HepG2 (cell line): ENCODE data around the gene TMTC1. TPM values are rescaled to one million over a fixed set of nuclear protein-coding genes. Genes with fewer than 3 reads are reported as not detected.

Experiments
- ATAC-seq: fragments of 200-7000 bp; cut with Tn5 transposase; 3 replicates; pipeline ENCODE4 v1.9.1; 2020; ENCODE audit warnings: mild to moderate bottlenecking, moderate library complexity
- BruUV-seq: library from RNA; stranded (reverse); fragments of 400-500 nt; replicated peaks from 2 replicates; lab custom pipeline; 2021; lab: Mats Ljungman, UMichigan
- CTCF ChIA-PET: fragments of 300-600 bp; formaldehyde crosslinking; extraction: SDS; loops from one replicate; lab custom pipeline; 2021; ENCODE audit warnings: low total read pairs, inconsistent platforms, low intra/inter-chr PET ratio; lab: Yijun Ruan, JAX
- POLR2A ChIA-PET: fragments of 350-600 bp; sonication (Branson Sonifier 250); formaldehyde crosslinking; loops from one replicate; lab custom pipeline; 2020; ENCODE audit warnings: antibody characterized with exemption, inconsistent platforms; lab: Yijun Ruan, JAX
- DNase-seq: peaks from one replicate; pipeline ENCODE4 v3.0.0-alpha.2; 2015; ENCODE audit warnings: low spot score
- FAIRE-seq: peaks from 3 replicates; lab custom pipeline; 2011; peaks lifted over from hg19 to GRCh38; lab: Jason Lieb, UNC
- H2AFZ ChIP-seq: one replicate; pipeline ENCODE4 v1.6.1; 2011; ENCODE audit warnings: low read length, inconsistent platforms
- H3K27ac ChIP-seq: fragments of 300-600 bp; 3 replicates; pipeline ENCODE4 v1.8.0; 2011; ENCODE audit warnings: mixed run types, mild to moderate bottlenecking, mixed read lengths, low read length, inconsistent platforms; ENCODE audit not compliant: insufficient read depth; ENCODE audit errors: extremely low read length
- H3K27me3 ChIP-seq, 2 experiments: fragments of 200-600 bp in 1 of 2; 2 replicates in 1 of 2; 3 replicates in 1 of 2; pipeline versions ENCODE4 v1.6.0 to v1.8.0; 2011; ENCODE audit warnings: low read length in 2 of 2, mild to moderate bottlenecking in 2 of 2, moderate library complexity in 2 of 2, inconsistent platforms in 1 of 2; ENCODE audit not compliant: insufficient read depth in 2 of 2, control insufficient read depth in 1 of 2
- H3K36me3 ChIP-seq, 2 experiments: fragments of 200-600 bp in 1 of 2; replicated peaks in 1 of 2; 2 replicates in 1 of 2; 3 replicates in 1 of 2; pipeline versions ENCODE4 v1.5.1 to v1.8.0; 2011; ENCODE audit warnings: low read length in 2 of 2, inconsistent platforms in 1 of 2; ENCODE audit not compliant: insufficient read depth in 2 of 2, control insufficient read depth in 1 of 2
- H3K4me1 ChIP-seq: 2 replicates; pipeline ENCODE4 v1.5.1; 2012; ENCODE audit warnings: low read length, inconsistent platforms; ENCODE audit not compliant: insufficient read depth
- H3K4me2 ChIP-seq: 2 replicates; pipeline ENCODE4 v1.6.0; 2011; ENCODE audit warnings: low read depth, low read length, inconsistent platforms
- H3K4me3 ChIP-seq, 3 experiments: fragments of 200-600 bp in 1 of 3; sonication (generic), shearing (Covaris generic) in 1 of 3; replicated peaks in 1 of 3; 2 replicates each; pipeline ENCODE4 v1.5.1; 2011 to 2016; ENCODE audit warnings: low read length in 3 of 3, inconsistent platforms in 2 of 3, low read depth in 2 of 3, mild to moderate bottlenecking in 2 of 3, control low read depth in 1 of 3, mixed read lengths in 1 of 3; ENCODE audit not compliant: insufficient read depth in 1 of 3
- H3K79me2 ChIP-seq: one replicate; pipeline ENCODE4 v1.6.1; 2011; ENCODE audit warnings: low read length, inconsistent platforms; ENCODE audit not compliant: insufficient read depth
- H3K9ac ChIP-seq: 2 replicates; pipeline ENCODE4 v1.6.0; 2011; ENCODE audit warnings: mild to moderate bottlenecking, low read depth, low read length, inconsistent platforms; ENCODE audit not compliant: insufficient read depth
- H3K9me3 ChIP-seq: 2 replicates; pipeline ENCODE4 v1.5.1; 2012; ENCODE audit warnings: mild to moderate bottlenecking, low read length
- H4K20me1 ChIP-seq: 2 replicates; pipeline ENCODE4 v1.6.0; 2011; ENCODE audit warnings: inconsistent platforms, mild to moderate bottlenecking, low read length, moderate library complexity; ENCODE audit not compliant: insufficient read depth
- ELF3 ChIP-seq: IDR thresholded peaks from 2 replicates; pipeline ENCODE4 v1.6.1; 2016; ENCODE audit warnings: missing genetic modification reagents, missing compliant biosample characterization
- HOXA5 ChIP-seq: sonication (generic); formaldehyde crosslinking; IDR thresholded peaks from 2 replicates; pipeline ENCODE4 v1.4.0; 2020; ENCODE audit warnings: missing genetic modification reagents
- NAIF1 ChIP-seq: sonication (generic); formaldehyde crosslinking; IDR thresholded peaks from 2 replicates; pipeline ENCODE4 v1.5.0; 2020; ENCODE audit warnings: mild to moderate bottlenecking, missing genetic modification reagents, borderline replicate concordance
- NR2F6 ChIP-seq, 2 experiments: IDR thresholded peaks; 2 replicates each; pipeline ENCODE4 v1.6.1; 2016; ENCODE audit warnings: antibody characterized with exemption in 1 of 2, mild to moderate bottlenecking in 1 of 2
- SUZ12 ChIP-seq: fragments of 150-350 bp; IDR thresholded peaks from 2 replicates; pipeline ENCODE4 v1.6.1; 2014; ENCODE audit warnings: low read depth, low read length
- ZNF446 ChIP-seq: sonication (generic); formaldehyde crosslinking; IDR thresholded peaks from 2 replicates; pipeline ENCODE4 v1.5.0; 2020; ENCODE audit warnings: mild to moderate bottlenecking, missing genetic modification reagents
- ZNF83 ChIP-seq: sonication (generic); formaldehyde crosslinking; IDR thresholded peaks from 2 replicates; pipeline ENCODE4 v1.4.0; 2020; ENCODE audit warnings: missing genetic modification reagents, mild to moderate bottlenecking, borderline replicate concordance
- WGBS: methylation state at CpG from one replicate; pipeline ENCODE4 v1.1.6; 2017; ENCODE audit warnings: low lambda C conversion rate; 5-methylcytosine and 5-hydroxymethylcytosine counted together
- in situ Hi-C: cut with HindIII; loops from 2 replicates; pipeline ENCODE4 v1.10.0; 2017; ENCODE audit warnings: low pct_unique_long_range_greater_than_20kb; ENCODE audit not compliant: extremely low pct_ligation_motif_present
- intact Hi-C: fragments of 100-400 bp; cut with micrococcal nuclease; formaldehyde crosslinking; loops from one replicate; pipeline ENCODE4 v1.10.0; 2022; ENCODE audit not compliant: unreplicated experiment
- polyA plus RNA-seq, 8 experiments: library from polyadenylated mRNA; depleted of rRNA in 3 of 8; stranded (reverse) in 7 of 8; unstranded in 1 of 8; fragments of >200 nt; fragmentation: Illumina TruSeq in 4 of 8; extraction: Trizol in 4 of 8; gene quantifications; 2 replicates each; pipeline versions ENCODE4 v1.2.1 to v1.2.3, GENCODE V29; 2011 to 2016; ENCODE audit warnings: low read depth in 4 of 8, missing spikeins in 1 of 8, mixed read lengths in 1 of 8; ENCODE audit not compliant: insufficient read depth in 1 of 8
- total RNA-seq, 5 experiments: library from RNA; depleted of rRNA; stranded (reverse); fragments of >200 nt; fragmentation: Illumina TruSeq; extraction: Trizol; gene quantifications; 2 replicates each; pipeline ENCODE4 v1.2.3, GENCODE V29; 2016; ENCODE audit warnings: low read depth in 1 of 5
- TF ChIP-seq, protein P1 (sequence below): sonication (generic); formaldehyde crosslinking; IDR thresholded peaks from 2 replicates; pipeline ENCODE4 v1.4.0; 2020; ENCODE audit warnings: missing genetic modification reagents

The TMTC1 gene
- total and polyA plus RNA-seq, 2 of the 13 experiments (the other 11 are each of a cell fraction or from before 2014, with no cell fraction given) = 0.69 to 1.8 TPM

DNA sequence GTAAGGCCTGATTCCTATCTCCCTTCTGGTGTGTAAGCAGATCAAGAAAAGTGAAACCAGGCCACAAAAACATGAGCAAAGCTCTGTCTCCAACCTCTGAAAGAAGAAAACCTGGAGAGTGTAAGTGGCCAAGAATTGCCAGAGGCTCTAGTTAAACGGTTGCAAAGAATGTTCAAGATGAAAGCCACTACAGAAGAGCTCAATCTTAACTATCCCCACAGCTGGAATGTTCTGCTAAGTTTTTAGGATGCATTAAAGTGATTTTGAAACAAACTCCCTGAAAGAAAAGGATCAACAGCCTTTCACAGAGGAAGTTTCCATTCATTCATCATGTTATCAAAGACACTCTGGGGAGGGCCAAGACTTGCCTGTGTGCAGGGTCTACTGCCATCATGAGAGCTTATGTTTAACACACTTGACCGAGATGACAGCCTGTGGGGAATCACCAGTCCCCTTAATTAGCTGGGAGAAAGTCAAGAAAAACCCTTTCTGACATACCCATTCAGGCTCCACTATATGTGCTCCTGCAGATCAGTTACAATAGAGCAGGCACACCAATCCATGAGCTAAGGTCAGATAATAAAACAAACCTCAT, 158.3 kb downstream of the TMTC1 start:
- Histone ChIP-seq H3K4me3 (no peak overlapping the region), H3K9ac (no peak overlapping the region), H3K4me1 (no peaks in the 10 kb centered on the region), H3K9me3 (no peaks in the 10 kb centered on the region), H3K36me3 (no peaks in the 10 kb centered on the region), H3K27ac (no peak overlapping the region), H3K4me2 (no peak overlapping the region), H3K79me2 (no peaks in the 10 kb centered on the region), H3K27me3 (no peaks in the 10 kb centered on the region), H4K20me1 (no peaks in the 10 kb centered on the region), H2AFZ (no peak overlapping the region)
- intact Hi-C loops (no loop called here), in situ Hi-C loops (no loop called here)
- ChIA-PET POLR2A (no interaction called here), CTCF (no interaction called here)
- TF ChIP-seq ELF3 = no peak
- no peak for TF ChIP-seq HOXA5 (CRISPR knock-in tag)
- no peak for FAIRE-seq
- BruUV-seq = no TSS peak
- no peak for ATAC-seq
- DNase-seq = no peak
- WGBS = 36% methylated on average over 1 of the region's 2 CpGs

DNA sequence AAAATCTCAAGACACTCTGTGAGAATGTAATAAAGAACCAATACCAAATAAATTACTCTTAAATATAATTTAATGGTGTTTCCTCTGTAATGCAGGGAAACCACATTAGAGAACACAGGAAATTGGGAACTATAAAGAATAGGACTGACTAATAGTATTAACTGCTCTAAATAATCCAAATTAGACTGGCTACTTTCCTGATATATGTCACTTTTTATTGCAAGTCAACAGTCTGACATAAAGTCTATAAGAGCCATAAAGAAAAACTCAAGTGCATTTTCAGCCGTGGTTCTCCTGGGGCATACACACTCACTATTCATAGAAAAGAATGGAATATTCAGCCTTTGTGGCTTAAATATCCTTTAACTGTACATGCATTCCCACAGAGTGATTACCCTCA, 161.5 kb downstream of the TMTC1 start:
- Histone ChIP-seq H3K36me3 (no peaks in the 10 kb centered on the region), H4K20me1 (no peaks in the 10 kb centered on the region), H3K4me1 (no peaks in the 10 kb centered on the region), H3K9me3 (no peaks in the 10 kb centered on the region), H3K79me2 (no peaks in the 10 kb centered on the region), H2AFZ (no peak overlapping the region), H3K9ac (no peak overlapping the region), H3K4me3 (no peak overlapping the region), H3K27me3 (no peaks in the 10 kb centered on the region), H3K4me2 (no peak overlapping the region), H3K27ac (no peak overlapping the region)
- POLR2A ChIA-PET = no interaction called here
- CTCF ChIA-PET = no interaction called here
- TF ChIP-seq NAIF1 (CRISPR knock-in tag) = no peak
- no peak for TF ChIP-seq SUZ12
- TF ChIP-seq ZNF446 (CRISPR knock-in tag) = no peak
- no peak for TF ChIP-seq NR2F6 (IDR thresholded peaks at IDR 0.05)
- no peak for TF ChIP-seq NR2F6 (CRISPR knock-in tag; IDR thresholded peaks at IDR 0.05)
- TF ChIP-seq, protein P1, sequence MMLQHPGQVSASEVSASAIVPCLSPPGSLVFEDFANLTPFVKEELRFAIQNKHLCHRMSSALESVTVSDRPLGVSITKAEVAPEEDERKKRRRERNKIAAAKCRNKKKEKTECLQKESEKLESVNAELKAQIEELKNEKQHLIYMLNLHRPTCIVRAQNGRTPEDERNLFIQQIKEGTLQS (CRISPR knock-in tag) = no peak
- no peak for TF ChIP-seq ZNF83
- ATAC-seq (no peak), FAIRE-seq (no peak), DNase-seq (no peak)
- WGBS = 83% methylated on average over 1 of the region's 1 CpG
- intact Hi-C loops (no loop called here), in situ Hi-C loops (no loop called here)
- BruUV-seq = no TSS peak
